AML-193 (cell line): Measurements from ENCODE around the gene SNN.

Experiments
- DNase-seq, 2 experiments: peaks; one replicate each; lab custom pipeline; 2025; lab: John Stamatoyannopoulos, UW

SNN gene

GRCh38 chr16:11635113-11635652, 33.1 kb upstream of the SNN start:
- DNase-seq = no peak

- DNase-seq = no peak
Observed at GRCh38 chr16:11635679-11636171, 32.5 kb upstream of the SNN start.

- DNase-seq = no peak
Observed at GRCh38 chr16:11636172-11636721, 32.0 kb upstream of the SNN start.

GRCh38 chr16:11637320-11637719, 30.9 kb upstream of the SNN start:
- DNase-seq = no peak

GRCh38 chr16:11638140-11638539, 30.1 kb upstream of the SNN start:
- DNase-seq = no peak

- no peak for DNase-seq
Observed at GRCh38 chr16:11639008-11639562, 29.2 kb upstream of the SNN start.

- peak; percentile 95 to 96 for DNase-seq
Observed at GRCh38 chr16:11639925-11640899, 28.0 kb upstream of the SNN start.

- DNase-seq = peak; percentile 70
Observed at GRCh38 chr16:11640987-11641817, 27.1 kb upstream of the SNN start.

- DNase-seq = no peak
Observed at GRCh38 chr16:11642765-11643116, 25.5 kb upstream of the SNN start.

- no peak for DNase-seq
Observed at GRCh38 chr16:11649276-11649675, 19.0 kb upstream of the SNN start.

- no peak for DNase-seq
Observed at GRCh38 chr16:11650641-11651591, 17.3 kb upstream of the SNN start.

- DNase-seq = no peak
Observed at GRCh38 chr16:11651796-11652195, 16.5 kb upstream of the SNN start.

- DNase-seq = no peak
Observed at GRCh38 chr16:11655655-11656054, 12.6 kb upstream of the SNN start.

- no peak for DNase-seq
Observed at GRCh38 chr16:11657556-11657955, 10.7 kb upstream of the SNN start.

GRCh38 chr16:11658896-11659708, 9.2 kb upstream of the SNN start:
- DNase-seq = no peak

GRCh38 chr16:11660565-11660964, 7.7 kb upstream of the SNN start:
- no peak for DNase-seq

GRCh38 chr16:11662582-11662981, 5.7 kb upstream of the SNN start:
- no peak for DNase-seq

- no peak for DNase-seq
Observed at GRCh38 chr16:11665071-11665491, 3.2 kb upstream of the SNN start.

- DNase-seq = no peak
Observed at GRCh38 chr16:11666103-11667055, 1.9 kb upstream of the SNN start.
